Keratinocyte (primary cell): ENCODE data around the gene PLCL1.

Source experiments
- CTCF ChIP-seq, 3 experiments: IDR thresholded peaks in 1 of 3; conservative IDR thresholded peaks in 1 of 3; optimal IDR thresholded peaks in 1 of 3; 2 replicates in 2 of 3; 3 replicates in 1 of 3; pipeline versions ENCODE3 to v1.5.1; 2011; ENCODE audit warnings: low read length in 3 of 3, mild to moderate bottlenecking in 3 of 3, moderate library complexity in 2 of 3, control low read depth in 1 of 3, inconsistent platforms in 1 of 3; ENCODE audit not compliant: insufficient read depth in 2 of 3; ENCODE audit errors: extremely low read depth in 1 of 3
- EZH2 ChIP-seq: IDR thresholded peaks from one replicate; pipeline ENCODE4 v1.6.1; 2012; ENCODE audit warnings: inconsistent platforms, mild to moderate bottlenecking, low read length, moderate library complexity

GRCh38 chr2:197972061-197972460 lies 167.7 kb downstream of the PLCL1 start:
- TF ChIP-seq CTCF (optimal IDR thresholded peaks at IDR 0.05 in 1 of 3, IDR thresholded peaks at IDR 0.05 in 1 of 3, conservative IDR thresholded peaks at IDR 0.05 in 1 of 3; ENCODE audit: extremely low read depth in 1 of 3, insufficient read depth in 2 of 3, low read length in 3 of 3) (no peak), EZH2 (no peak)
